ENCODE data around the gene NTN1.

Gene NTN1

GRCh38 chr17:9115214-9116191 is 94.2 kb downstream of the NTN1 start:
- no peaks in the 10 kb centered on the region for H3K36me3 Mint-ChIP-seq (ENCODE audit: low read depth)
- peaks cover 28% of the 10 kb centered on the region for H3K27me3 Mint-ChIP-seq (ENCODE audit: low read depth)
- no peak for TF ChIP-seq CTCF (IDR thresholded peaks at IDR 0.05; ENCODE audit: unreplicated experiment in 3 of 3)
- peaks cover 6% of the 10 kb centered on the region for H3K9me3 Mint-ChIP-seq
- H3K27ac Mint-ChIP-seq = peak overlapping the region in 2 of 3 experiments; percentile 46
- H3K4me1 Mint-ChIP-seq = peaks cover 22% of the 10 kb centered on the region
- H3K4me3 Mint-ChIP-seq = peak overlapping the region; percentile 57 to 61 (median 58)

- Mint-ChIP-seq H3K9me3 (peaks cover 8% of the 10 kb centered on the region), H3K4me1 (peaks cover 30% of the 10 kb centered on the region), H3K36me3 (ENCODE audit: low read depth) (no peaks in the 10 kb centered on the region), H3K27me3 (ENCODE audit: low read depth) (peaks cover 31% of the 10 kb centered on the region), H3K4me3 (peak overlapping the region in 1 of 3 experiments; percentile 41), H3K27ac (peak overlapping the region in 1 of 3 experiments; percentile 7)
- TF ChIP-seq CTCF (IDR thresholded peaks at IDR 0.05; ENCODE audit: unreplicated experiment in 3 of 3) = no peak
Observed at GRCh38 chr17:9116311-9116835, 95.1 kb downstream of the NTN1 start.

- no peak for TF ChIP-seq CTCF (IDR thresholded peaks at IDR 0.05; ENCODE audit: unreplicated experiment in 3 of 3)
- H3K4me3 Mint-ChIP-seq = peak overlapping the region in 1 of 3 experiments; percentile 21
- H3K4me1 Mint-ChIP-seq = peaks cover 33% of the 10 kb centered on the region
- peaks cover 32% of the 10 kb centered on the region for H3K27me3 Mint-ChIP-seq (ENCODE audit: low read depth)
- peak overlapping the region in 1 of 3 experiments; percentile 7 for H3K27ac Mint-ChIP-seq
- H3K36me3 Mint-ChIP-seq (ENCODE audit: low read depth) = no peaks in the 10 kb centered on the region
- peaks cover 8% of the 10 kb centered on the region for H3K9me3 Mint-ChIP-seq
Observed at GRCh38 chr17:9116861-9117568, 95.7 kb downstream of the NTN1 start.

GRCh38 chr17:9120471-9120870 is 99.2 kb downstream of the NTN1 start:
- no peaks in the 10 kb centered on the region for H3K36me3 Mint-ChIP-seq (ENCODE audit: low read depth)
- H3K9me3 Mint-ChIP-seq = peaks cover 8% of the 10 kb centered on the region
- peak overlapping the region in 1 of 3 experiments; percentile 5 for H3K27ac Mint-ChIP-seq
- peaks cover 28% of the 10 kb centered on the region for H3K27me3 Mint-ChIP-seq (ENCODE audit: low read depth)
- peak in 1 of 3 experiments; percentile 13 for TF ChIP-seq CTCF (IDR thresholded peaks at IDR 0.05; ENCODE audit: unreplicated experiment in 3 of 3)
- peaks cover 34% of the 10 kb centered on the region for H3K4me1 Mint-ChIP-seq
- no peak overlapping the region for H3K4me3 Mint-ChIP-seq

GRCh38 chr17:9121186-9121820 is 100.0 kb downstream of the NTN1 start:
- no peak overlapping the region for H3K4me3 Mint-ChIP-seq
- H3K9me3 Mint-ChIP-seq = peaks cover 8% of the 10 kb centered on the region
- peaks cover 33% of the 10 kb centered on the region for H3K27me3 Mint-ChIP-seq (ENCODE audit: low read depth)
- TF ChIP-seq CTCF (IDR thresholded peaks at IDR 0.05; ENCODE audit: unreplicated experiment in 3 of 3) = no peak
- H3K4me1 Mint-ChIP-seq = peaks cover 27% of the 10 kb centered on the region
- no peaks in the 10 kb centered on the region for H3K36me3 Mint-ChIP-seq (ENCODE audit: low read depth)
- peak overlapping the region in 2 of 3 experiments; percentile 5 to 11 for H3K27ac Mint-ChIP-seq

Data from nephron (organoid).